ENCODE data around the gene MVP. TPM values are rescaled to one million over a fixed set of nuclear protein-coding genes. Genes with fewer than 3 reads are reported as not detected.

The MVP gene
- total and polyA plus RNA-seq, 4 donors: 150 to 322 (median 253) TPM

GRCh38 chr16:29852654-29853053 lies 32.4 kb downstream of the MVP start:
- Histone ChIP-seq H3K9me3 (ENCODE audit: control insufficient read depth in 4 of 4, insufficient read depth in 3 of 4, low read length in 3 of 4) (no peaks in the 10 kb centered on the region), H3K9ac (ENCODE audit: insufficient read depth in 1 of 2, low read length in 2 of 2) (no peak overlapping the region), H3K4me1 (ENCODE audit: control insufficient read depth in 5 of 5, insufficient read depth in 5 of 5, low read length in 5 of 5) (peaks cover 0 to 3% (median 0%) of the 10 kb centered on the region in 5 donors), H3K27me3 (ENCODE audit: control insufficient read depth in 3 of 3, insufficient read depth in 3 of 3, low read length in 2 of 3) (no peaks in the 10 kb centered on the region), H3K27ac (ENCODE audit: low read depth in 1 of 2, low read length in 1 of 2) (peak overlapping the region in 1 of 2 donors; percentile 34), H3K4me3 (no peak overlapping the region), H3K36me3 (ENCODE audit: control insufficient read depth in 4 of 4, insufficient read depth in 4 of 4, low read length in 4 of 4) (peaks cover 0 to 7% (median 0%) of the 10 kb centered on the region in 4 donors)
- 46 to 54% methylated on average over 7 of the region's 7 CpGs for WGBS, 2 donors
- no peak for TF ChIP-seq CTCF (IDR thresholded peaks at IDR 0.05; ENCODE audit: control extremely low read depth, extremely low read depth)
- no peak for ATAC-seq (ENCODE audit: insufficient read depth, low FRiP score)
- peak; percentile 59 to 82 (median 76) for DNase-seq

GRCh38 chr16:29854520-29855100 lies 34.3 kb downstream of the MVP start:
- H3K9me3 ChIP-seq (ENCODE audit: control insufficient read depth in 4 of 4, insufficient read depth in 3 of 4, low read length in 3 of 4): no peaks in the 10 kb centered on the region
- DNase-seq: no peak
- H3K9ac ChIP-seq (ENCODE audit: insufficient read depth in 1 of 2, low read length in 2 of 2): no peak overlapping the region
- peaks cover 0 to 10% (median 4%) of the 10 kb centered on the region in 4 donors for H3K36me3 ChIP-seq (ENCODE audit: control insufficient read depth in 4 of 4, insufficient read depth in 4 of 4, low read length in 4 of 4)
- ATAC-seq (ENCODE audit: insufficient read depth, low FRiP score): no peak
- no peak overlapping the region for H3K4me3 ChIP-seq
- no peak overlapping the region for H3K27ac ChIP-seq (ENCODE audit: low read depth in 1 of 2, low read length in 1 of 2)
- no peaks in the 10 kb centered on the region for H3K27me3 ChIP-seq (ENCODE audit: control insufficient read depth in 3 of 3, insufficient read depth in 3 of 3, low read length in 2 of 3)
- H3K4me1 ChIP-seq (ENCODE audit: control insufficient read depth in 5 of 5, insufficient read depth in 5 of 5, low read length in 5 of 5): peaks cover 0 to 3% (median 0%) of the 10 kb centered on the region in 5 donors
- no peak for TF ChIP-seq CTCF (IDR thresholded peaks at IDR 0.05; ENCODE audit: control extremely low read depth, extremely low read depth)
- 87 to 91% methylated on average over 5 of the region's 5 CpGs for WGBS, 2 donors

- no peaks in the 10 kb centered on the region for H3K9me3 ChIP-seq (ENCODE audit: control insufficient read depth in 4 of 4, insufficient read depth in 3 of 4, low read length in 3 of 4)
- peaks cover 0 to 20% (median 14%) of the 10 kb centered on the region in 4 donors for H3K36me3 ChIP-seq (ENCODE audit: control insufficient read depth in 4 of 4, insufficient read depth in 4 of 4, low read length in 4 of 4)
- WGBS, 2 donors: 85 to 92% methylated on average over 7 of the region's 7 CpGs
- H3K9ac ChIP-seq (ENCODE audit: insufficient read depth in 1 of 2, low read length in 2 of 2): no peak overlapping the region
- no peak for ATAC-seq (ENCODE audit: insufficient read depth, low FRiP score)
- H3K27me3 ChIP-seq (ENCODE audit: control insufficient read depth in 3 of 3, insufficient read depth in 3 of 3, low read length in 2 of 3): no peaks in the 10 kb centered on the region
- H3K4me1 ChIP-seq (ENCODE audit: control insufficient read depth in 5 of 5, insufficient read depth in 5 of 5, low read length in 5 of 5): peaks cover 0 to 8% (median 2%) of the 10 kb centered on the region in 5 donors
- no peak overlapping the region for H3K4me3 ChIP-seq
- H3K27ac ChIP-seq (ENCODE audit: low read depth in 1 of 2, low read length in 1 of 2): no peak overlapping the region
- TF ChIP-seq CTCF (IDR thresholded peaks at IDR 0.05; ENCODE audit: control extremely low read depth, extremely low read depth): no peak
- no peak for DNase-seq
These were observed 37.0 kb downstream of the MVP start for GRCh38 chr16:29857133-29857760.
